LNCAP (cell line): Measurements from ENCODE around the gene BSND.

Experiments
- CTCF ChIP-seq: fragments of 450-650 bp; IDR thresholded peaks from 2 replicates; pipeline ENCODE4 v1.5.1; 2017; ENCODE audit warnings: mild to moderate bottlenecking

Gene BSND

DNA sequence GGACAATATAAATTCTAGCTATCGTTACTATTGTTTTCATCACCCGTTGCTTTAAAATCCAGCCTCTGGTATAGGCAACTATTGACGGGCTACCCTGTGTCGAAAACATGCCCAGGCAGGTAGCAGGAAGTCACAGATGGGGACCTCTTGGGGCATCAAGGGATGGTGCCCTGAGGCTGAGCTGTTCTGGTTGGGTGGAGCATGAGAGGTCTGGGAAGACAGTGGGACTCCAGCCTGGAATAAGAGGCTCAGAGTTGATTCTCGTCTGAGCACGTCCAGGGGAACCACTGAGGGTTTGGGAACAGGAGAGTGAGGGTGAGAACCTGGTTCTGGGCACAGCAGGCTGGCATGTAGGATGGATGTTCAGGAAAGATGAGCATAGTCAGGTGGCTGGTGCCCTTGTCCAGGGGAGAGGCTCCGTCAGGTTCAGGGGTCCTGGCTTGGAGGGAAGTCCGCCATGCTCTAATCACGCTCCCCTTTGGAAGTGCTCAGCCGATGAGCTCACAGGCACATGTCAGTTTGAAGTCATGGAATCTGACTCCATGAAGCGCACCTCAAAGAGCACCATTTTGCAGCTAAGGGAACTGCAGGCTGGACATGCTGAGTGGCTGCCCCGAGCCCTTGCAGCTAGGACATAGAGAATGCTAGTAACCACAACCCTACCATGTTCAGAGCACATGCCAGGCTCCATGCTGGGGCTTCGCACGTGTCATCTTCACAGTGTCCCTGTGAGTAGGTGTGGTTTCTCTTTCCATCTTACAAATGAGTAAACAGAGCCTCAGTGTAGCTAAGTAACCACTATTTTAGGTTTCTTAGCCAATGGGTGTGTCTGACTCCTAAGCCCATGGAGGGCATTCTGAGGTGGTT, 61.6 kb downstream of the BSND start:
- no peak for TF ChIP-seq CTCF

DNA sequence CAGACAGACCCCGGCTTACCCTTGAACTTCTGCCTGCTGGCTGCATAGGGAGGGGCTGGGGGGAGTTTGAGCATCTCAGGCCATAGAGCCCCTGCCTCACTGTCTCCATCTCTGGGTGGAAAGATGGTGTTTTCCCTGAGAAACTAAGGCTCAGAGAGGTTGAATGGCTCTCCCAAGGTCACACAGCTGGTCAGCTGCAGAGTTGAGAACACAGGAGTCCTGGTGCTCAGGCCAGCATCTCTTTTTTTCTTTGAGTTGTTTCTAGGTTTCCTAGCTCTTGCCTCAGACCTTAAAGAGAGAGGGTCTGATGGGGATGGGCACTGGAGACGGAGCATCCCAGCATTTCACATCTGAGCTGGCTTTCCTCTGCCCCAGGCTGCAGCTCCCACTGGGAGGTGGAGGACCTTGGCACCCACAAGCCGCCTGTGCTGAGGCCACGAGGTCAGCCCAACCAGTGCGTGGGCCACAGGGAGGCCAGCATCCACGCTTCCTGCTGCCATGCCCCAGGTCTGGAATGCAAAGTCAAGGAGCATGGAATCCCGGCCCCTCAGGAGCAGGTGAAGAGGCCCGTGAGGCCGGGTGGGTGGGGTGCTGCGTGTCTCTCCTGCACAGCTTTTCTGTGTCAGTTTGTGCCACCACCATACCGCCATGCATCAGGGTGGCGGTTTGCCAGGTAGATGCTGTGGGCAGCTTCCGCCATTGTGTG, 62.4 kb downstream of the BSND start:
- TF ChIP-seq CTCF = no peak
